ENCODE measurements around the gene RANBP9. TPM values are rescaled to one million over a fixed set of nuclear protein-coding genes. Genes with fewer than 3 reads are reported as not detected.
A peak's percentile ranks its signal among the peaks of the same experiment; 100 is the strongest.

The RANBP9 gene
- total and polyA plus RNA-seq, 9 of the 15 experiments (the other 6 are each of a cell fraction or from before 2014, with no cell fraction given): 27.5 to 130 (median 61.5) TPM

DNA sequence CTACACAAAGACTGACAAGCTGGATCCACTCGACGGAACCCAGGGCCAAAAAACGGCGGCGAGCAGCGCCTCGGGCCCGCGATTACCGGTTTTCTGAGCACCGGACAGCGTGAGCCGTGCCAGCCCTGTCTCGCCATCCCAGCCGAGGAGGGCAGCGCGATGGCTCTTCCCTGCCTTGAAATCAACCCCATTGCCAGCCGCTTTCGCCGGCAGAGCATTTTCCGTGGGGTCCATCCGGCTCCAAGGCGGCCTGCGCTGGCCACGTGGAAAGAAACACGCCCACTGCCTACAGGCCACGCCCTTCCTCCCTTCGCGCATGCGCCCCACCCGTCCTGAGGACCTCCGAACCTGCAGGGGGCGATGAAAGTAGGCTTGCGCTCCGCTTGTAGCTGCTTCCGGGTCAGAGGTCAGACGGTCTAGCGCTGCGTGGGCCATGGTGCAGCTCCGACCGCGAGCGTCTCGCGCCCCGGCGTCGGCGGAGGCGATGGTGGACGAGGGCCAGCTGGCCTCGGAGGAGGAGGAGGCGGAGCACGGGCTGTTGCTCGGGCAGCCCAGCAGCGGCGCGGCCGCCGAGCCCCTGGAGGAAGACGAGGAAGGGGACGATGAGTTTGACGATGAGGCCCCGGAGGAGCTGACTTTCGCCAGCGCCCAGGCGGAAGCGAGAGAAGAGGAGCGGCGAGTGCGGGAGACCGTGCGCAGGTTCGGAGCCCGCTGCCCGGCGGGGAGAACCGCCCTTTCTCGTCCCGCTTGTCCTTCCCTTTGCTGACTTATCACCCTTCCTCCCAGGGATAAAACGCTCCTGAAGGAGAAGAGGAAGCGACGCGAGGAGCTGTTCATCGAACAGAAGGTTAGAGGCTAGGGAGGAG is 96.5 kb downstream of the RANBP9 start, which contains the start of gene NOL7 (continued):
- TF ChIP-seq, protein P1, sequence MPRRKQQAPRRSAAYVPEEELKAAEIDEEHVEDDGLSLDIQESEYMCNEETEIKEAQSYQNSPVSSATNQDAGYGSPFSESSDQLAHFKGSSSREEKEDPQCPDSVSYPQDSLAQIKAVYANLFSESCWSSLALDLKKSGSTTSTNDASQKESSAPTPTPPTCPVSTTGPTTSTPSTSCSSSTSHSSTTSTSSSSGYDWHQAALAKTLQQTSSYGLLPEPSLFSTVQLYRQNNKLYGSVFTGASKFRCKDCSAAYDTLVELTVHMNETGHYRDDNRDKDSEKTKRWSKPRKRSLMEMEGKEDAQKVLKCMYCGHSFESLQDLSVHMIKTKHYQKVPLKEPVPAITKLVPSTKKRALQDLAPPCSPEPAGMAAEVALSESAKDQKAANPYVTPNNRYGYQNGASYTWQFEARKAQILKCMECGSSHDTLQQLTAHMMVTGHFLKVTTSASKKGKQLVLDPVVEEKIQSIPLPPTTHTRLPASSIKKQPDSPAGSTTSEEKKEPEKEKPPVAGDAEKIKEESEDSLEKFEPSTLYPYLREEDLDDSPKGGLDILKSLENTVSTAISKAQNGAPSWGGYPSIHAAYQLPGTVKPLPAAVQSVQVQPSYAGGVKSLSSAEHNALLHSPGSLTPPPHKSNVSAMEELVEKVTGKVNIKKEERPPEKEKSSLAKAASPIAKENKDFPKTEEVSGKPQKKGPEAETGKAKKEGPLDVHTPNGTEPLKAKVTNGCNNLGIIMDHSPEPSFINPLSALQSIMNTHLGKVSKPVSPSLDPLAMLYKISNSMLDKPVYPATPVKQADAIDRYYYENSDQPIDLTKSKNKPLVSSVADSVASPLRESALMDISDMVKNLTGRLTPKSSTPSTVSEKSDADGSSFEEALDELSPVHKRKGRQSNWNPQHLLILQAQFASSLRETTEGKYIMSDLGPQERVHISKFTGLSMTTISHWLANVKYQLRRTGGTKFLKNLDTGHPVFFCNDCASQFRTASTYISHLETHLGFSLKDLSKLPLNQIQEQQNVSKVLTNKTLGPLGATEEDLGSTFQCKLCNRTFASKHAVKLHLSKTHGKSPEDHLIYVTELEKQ (CRISPR knock-in tag; IDR thresholded peaks at IDR 0.05): 0 out of 2 replicates have a peak, but pooled peaks have one; percentile 30
- TF ChIP-seq, protein P2, sequence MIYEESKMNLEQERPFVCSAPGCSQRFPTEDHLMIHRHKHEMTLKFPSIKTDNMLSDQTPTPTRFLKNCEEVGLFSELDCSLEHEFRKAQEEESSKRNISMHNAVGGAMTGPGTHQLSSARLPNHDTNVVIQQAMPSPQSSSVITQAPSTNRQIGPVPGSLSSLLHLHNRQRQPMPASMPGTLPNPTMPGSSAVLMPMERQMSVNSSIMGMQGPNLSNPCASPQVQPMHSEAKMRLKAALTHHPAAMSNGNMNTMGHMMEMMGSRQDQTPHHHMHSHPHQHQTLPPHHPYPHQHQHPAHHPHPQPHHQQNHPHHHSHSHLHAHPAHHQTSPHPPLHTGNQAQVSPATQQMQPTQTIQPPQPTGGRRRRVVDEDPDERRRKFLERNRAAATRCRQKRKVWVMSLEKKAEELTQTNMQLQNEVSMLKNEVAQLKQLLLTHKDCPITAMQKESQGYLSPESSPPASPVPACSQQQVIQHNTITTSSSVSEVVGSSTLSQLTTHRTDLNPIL (CRISPR knock-in tag; IDR thresholded peaks at IDR 0.05): no peak
- TF ChIP-seq NFYB (IDR thresholded peaks at IDR 0.05; ENCODE audit: extremely low read depth, insufficient read length) (no peak), FOSL1 (tag; conservative IDR thresholded peaks at IDR 0.05) (peak; percentile 51), MTA3 (IDR thresholded peaks at IDR 0.05; ENCODE audit: borderline replicate concordance) (peak; percentile 92), ASH1L (IDR thresholded peaks at IDR 0.05; ENCODE audit: borderline replicate concordance, low read depth, partially characterized antibody) (no peak), RAD21 (CRISPR knock-in tag; conservative IDR thresholded peaks at IDR 0.05 in 1 of 2, IDR thresholded peaks at IDR 0.05 in 1 of 2) (peak; percentile 20 to 26; a peak in 3 of 4 replicates), CHCHD3 (CRISPR knock-in tag; IDR thresholded peaks at IDR 0.05) (peak; percentile 61; the same call in 1 of the 2 replicates), FOXM1 (IDR thresholded peaks at IDR 0.05; ENCODE audit: low read depth) (no peak), FOXM1 (CRISPR knock-in tag; IDR thresholded peaks at IDR 0.05; ENCODE audit: low read depth) (peak; percentile 97), KLF13 (tag; IDR thresholded peaks at IDR 0.05; ENCODE audit: borderline replicate concordance, low read depth) (peak; percentile 99), XRCC4 (IDR thresholded peaks at IDR 0.05; ENCODE audit: extremely low read depth, insufficient read depth, insufficient read length) (no peak), KDM5B (IDR thresholded peaks at IDR 0.05; ENCODE audit: insufficient replicate concordance, low read depth, low read length) (peak; percentile 93), DIDO1 (tag; IDR thresholded peaks at IDR 0.05; ENCODE audit: low read depth) (peak; percentile 97), ZNF507 (tag; conservative IDR thresholded peaks at IDR 0.05) (no peak), ZNF431 (CRISPR knock-in tag; IDR thresholded peaks at IDR 0.05) (peak; percentile 85)

Measured in K562 (cell line).